ENCODE results near the gene LDAH. TPM values are rescaled to one million over a fixed set of nuclear protein-coding genes. Genes with fewer than 3 reads are reported as not detected.

The LDAH gene
- polyA plus RNA-seq, 3 donors from 2014 or later = 11.0 to 15.0 (median 11.9) TPM

GRCh38 chr2:20762945-20763683 lies 59.8 kb downstream of the LDAH start:
- no peak for DNase-seq
- Mint-ChIP-seq H3K36me3 (peaks cover 9 to 20% (median 13%) of the 10 kb centered on the region in 3 donors), H3K4me1 (peaks cover 1 to 9% of the 10 kb centered on the region in 2 donors), H3K4me3 (no peak overlapping the region), H3K27ac (no peak overlapping the region), H3K9me3 (no peaks in the 10 kb centered on the region), H3K27me3 (ENCODE audit: low read depth in 3 of 3) (peaks cover 0 to 2% (median 0%) of the 10 kb centered on the region in 3 donors)

GRCh38 chr2:20759487-20759886 lies 63.4 kb downstream of the LDAH start:
- peaks cover 1 to 9% of the 10 kb centered on the region in 2 donors for H3K4me1 Mint-ChIP-seq
- no peaks in the 10 kb centered on the region for H3K9me3 Mint-ChIP-seq
- no peak overlapping the region for H3K4me3 Mint-ChIP-seq
- H3K36me3 Mint-ChIP-seq = peaks cover 3 to 21% (median 10%) of the 10 kb centered on the region in 3 donors
- no peak overlapping the region for H3K27ac Mint-ChIP-seq
- DNase-seq = no peak
- peaks cover 0 to 2% (median 0%) of the 10 kb centered on the region in 3 donors for H3K27me3 Mint-ChIP-seq (ENCODE audit: low read depth in 3 of 3)

- Mint-ChIP-seq H3K36me3 (peaks cover 3 to 21% (median 10%) of the 10 kb centered on the region in 3 donors), H3K4me1 (peaks cover 1 to 9% of the 10 kb centered on the region in 2 donors), H3K4me3 (no peak overlapping the region), H3K27me3 (ENCODE audit: low read depth in 3 of 3) (peaks cover 0 to 2% (median 0%) of the 10 kb centered on the region in 3 donors), H3K27ac (no peak overlapping the region), H3K9me3 (no peaks in the 10 kb centered on the region)
- DNase-seq = no peak
Measured at GRCh38 chr2:20758997-20759396, 63.9 kb downstream of the LDAH start.

GRCh38 chr2:20757405-20758090 lies 65.4 kb downstream of the LDAH start:
- Mint-ChIP-seq H3K4me1 (peaks cover 1 to 9% of the 10 kb centered on the region in 2 donors), H3K27ac (no peak overlapping the region), H3K9me3 (no peaks in the 10 kb centered on the region), H3K27me3 (ENCODE audit: low read depth in 3 of 3) (peaks cover 0 to 2% (median 0%) of the 10 kb centered on the region in 3 donors), H3K36me3 (peaks cover 3 to 25% (median 10%) of the 10 kb centered on the region in 3 donors), H3K4me3 (no peak overlapping the region)
- no peak for DNase-seq

GRCh38 chr2:20755132-20755800 lies 67.6 kb downstream of the LDAH start:
- peaks cover 5 to 27% (median 15%) of the 10 kb centered on the region in 3 donors for H3K36me3 Mint-ChIP-seq
- DNase-seq = no peak
- H3K27me3 Mint-ChIP-seq (ENCODE audit: low read depth in 3 of 3) = peaks cover 0 to 2% (median 0%) of the 10 kb centered on the region in 3 donors
- H3K4me3 Mint-ChIP-seq = no peak overlapping the region
- peaks cover under 1 to 9% of the 10 kb centered on the region in 2 donors for H3K4me1 Mint-ChIP-seq
- H3K27ac Mint-ChIP-seq = peak overlapping the region in 2 of 6 donors; percentile 2 to 3
- no peaks in the 10 kb centered on the region for H3K9me3 Mint-ChIP-seq

- H3K36me3 Mint-ChIP-seq = peaks cover 5 to 25% (median 11%) of the 10 kb centered on the region in 3 donors
- no peak for DNase-seq
- H3K9me3 Mint-ChIP-seq = no peaks in the 10 kb centered on the region
- H3K27ac Mint-ChIP-seq = no peak overlapping the region
- H3K4me3 Mint-ChIP-seq = no peak overlapping the region
- no peaks in the 10 kb centered on the region for H3K27me3 Mint-ChIP-seq (ENCODE audit: low read depth in 3 of 3)
- no peaks in the 10 kb centered on the region for H3K4me1 Mint-ChIP-seq
Measured at GRCh38 chr2:20752293-20752692, 70.6 kb downstream of the LDAH start.

- Mint-ChIP-seq H3K4me3 (no peak overlapping the region), H3K27ac (no peak overlapping the region), H3K4me1 (no peaks in the 10 kb centered on the region), H3K27me3 (ENCODE audit: low read depth in 3 of 3) (no peaks in the 10 kb centered on the region), H3K9me3 (no peaks in the 10 kb centered on the region), H3K36me3 (peaks cover 5 to 29% (median 19%) of the 10 kb centered on the region in 3 donors)
- no peak for DNase-seq
Measured at GRCh38 chr2:20747317-20747716, 75.6 kb downstream of the LDAH start.

- no peaks in the 10 kb centered on the region for H3K27me3 Mint-ChIP-seq (ENCODE audit: low read depth in 3 of 3)
Measured at GRCh38 chr2:20745924-20746555, 76.9 kb downstream of the LDAH start.

GRCh38 chr2:20744366-20745335 lies 78.2 kb downstream of the LDAH start:
- no peaks in the 10 kb centered on the region for H3K4me1 Mint-ChIP-seq
- H3K36me3 Mint-ChIP-seq = peaks cover 4 to 20% (median 16%) of the 10 kb centered on the region in 3 donors
- H3K27me3 Mint-ChIP-seq (ENCODE audit: low read depth in 3 of 3) = no peaks in the 10 kb centered on the region
- DNase-seq = no peak
- no peak overlapping the region for H3K4me3 Mint-ChIP-seq
- H3K27ac Mint-ChIP-seq = no peak overlapping the region
- H3K9me3 Mint-ChIP-seq = no peaks in the 10 kb centered on the region

More at GRCh38 chr2:20745924-20746555, 76.9 kb downstream of the LDAH start:
- Mint-ChIP-seq H3K4me1 (no peaks in the 10 kb centered on the region), H3K9me3 (no peaks in the 10 kb centered on the region), H3K4me3 (no peak overlapping the region), H3K36me3 (peaks cover 8 to 25% (median 18%) of the 10 kb centered on the region in 3 donors), H3K27ac (no peak overlapping the region)
- DNase-seq = no peak

- H3K27me3 Mint-ChIP-seq (ENCODE audit: low read depth in 3 of 3) = no peaks in the 10 kb centered on the region
- H3K36me3 Mint-ChIP-seq = peaks cover 24 to 46% (median 42%) of the 10 kb centered on the region in 3 donors
- no peak overlapping the region for H3K4me3 Mint-ChIP-seq
- H3K9me3 Mint-ChIP-seq = no peaks in the 10 kb centered on the region
- H3K4me1 Mint-ChIP-seq = peaks cover 13 to 19% of the 10 kb centered on the region in 2 donors
- no peak overlapping the region for H3K27ac Mint-ChIP-seq
- no peak for DNase-seq
Measured at GRCh38 chr2:20738772-20739171, 84.1 kb downstream of the LDAH start.

- Mint-ChIP-seq H3K36me3 (peaks cover 24 to 47% (median 34%) of the 10 kb centered on the region in 3 donors), H3K4me1 (peaks cover 13 to 19% of the 10 kb centered on the region in 2 donors), H3K4me3 (no peak overlapping the region), H3K27ac (peak overlapping the region in 4 of 6 donors; percentile 3 to 58 (median 26)), H3K27me3 (ENCODE audit: low read depth in 3 of 3) (no peaks in the 10 kb centered on the region), H3K9me3 (no peaks in the 10 kb centered on the region)
- DNase-seq = peak in 1 of 3 donors; percentile 1
Measured at GRCh38 chr2:20737505-20737904, 85.4 kb downstream of the LDAH start.

- Mint-ChIP-seq H3K4me3 (no peak overlapping the region), H3K9me3 (no peaks in the 10 kb centered on the region), H3K27ac (no peak overlapping the region), H3K4me1 (peaks cover 0 to 2% of the 10 kb centered on the region in 2 donors), H3K27me3 (ENCODE audit: low read depth in 3 of 3) (no peaks in the 10 kb centered on the region), H3K36me3 (peaks cover 4 to 18% (median 5%) of the 10 kb centered on the region in 3 donors)
- no peak for DNase-seq
Measured at GRCh38 chr2:20728114-20728758, 94.7 kb downstream of the LDAH start.
